ENCODE results near the gene STOX2.

The STOX2 gene

GRCh38 chr4:183985786-183986185 is 80.7 kb downstream of the STOX2 start:
- Histone ChIP-seq H3K27me3 (ENCODE audit: control insufficient read depth, insufficient read depth, low read length) (peaks cover 2% of the 10 kb centered on the region; the same call in 1 of the 2 replicates), H3K9me3 (ENCODE audit: control insufficient read depth, insufficient read depth, low read length) (no peaks in the 10 kb centered on the region), H3K4me1 (ENCODE audit: control insufficient read depth, insufficient read depth, low read length) (peaks cover 10% of the 10 kb centered on the region), H3K4me3 (ENCODE audit: low read length) (no peak overlapping the region), H3K36me3 (ENCODE audit: control insufficient read depth, insufficient read depth, low read length) (no peaks in the 10 kb centered on the region), H3K27ac (ENCODE audit: low read length) (no peak overlapping the region)
- no CpG with 5 or more reads among the region's 7 CpGs for WGBS (ENCODE audit: insufficient coverage, insufficient read length)
- DNase-seq (ENCODE audit: low read depth, low spot score): no peak

GRCh38 chr4:183986291-183986970 is 81.3 kb downstream of the STOX2 start:
- Histone ChIP-seq H3K27me3 (ENCODE audit: control insufficient read depth, insufficient read depth, low read length) (peaks cover 2% of the 10 kb centered on the region; the same call in 1 of the 2 replicates), H3K36me3 (ENCODE audit: control insufficient read depth, insufficient read depth, low read length) (no peaks in the 10 kb centered on the region), H3K4me3 (ENCODE audit: low read length) (no peak overlapping the region), H3K4me1 (ENCODE audit: control insufficient read depth, insufficient read depth, low read length) (peaks cover 10% of the 10 kb centered on the region), H3K27ac (ENCODE audit: low read length) (no peak overlapping the region), H3K9me3 (ENCODE audit: control insufficient read depth, insufficient read depth, low read length) (no peaks in the 10 kb centered on the region)
- DNase-seq (ENCODE audit: low read depth, low spot score): no peak
- WGBS (ENCODE audit: insufficient coverage, insufficient read length): no CpG with 5 or more reads among the region's 18 CpGs

- no peak for DNase-seq (ENCODE audit: low read depth, low spot score)
- H3K27ac ChIP-seq (ENCODE audit: low read length): no peak overlapping the region
- no peaks in the 10 kb centered on the region for H3K36me3 ChIP-seq (ENCODE audit: control insufficient read depth, insufficient read depth, low read length)
- peak overlapping the region; percentile 16; the same call in 1 of the 2 replicates for H3K4me3 ChIP-seq (ENCODE audit: low read length)
- no CpG with 5 or more reads among the region's 43 CpGs for WGBS (ENCODE audit: insufficient coverage, insufficient read length)
- H3K4me1 ChIP-seq (ENCODE audit: control insufficient read depth, insufficient read depth, low read length): peaks cover 10% of the 10 kb centered on the region
- H3K9me3 ChIP-seq (ENCODE audit: control insufficient read depth, insufficient read depth, low read length): no peaks in the 10 kb centered on the region
- peaks cover 2% of the 10 kb centered on the region; the same call in 1 of the 2 replicates for H3K27me3 ChIP-seq (ENCODE audit: control insufficient read depth, insufficient read depth, low read length)
These were observed 82.2 kb downstream of the STOX2 start for GRCh38 chr4:183986971-183987946.

GRCh38 chr4:183987987-183988392 is 82.9 kb downstream of the STOX2 start:
- no peaks in the 10 kb centered on the region for H3K9me3 ChIP-seq (ENCODE audit: control insufficient read depth, insufficient read depth, low read length)
- DNase-seq (ENCODE audit: low read depth, low spot score): peak; percentile 22
- no peak overlapping the region; the same call in 1 of the 2 replicates for H3K4me3 ChIP-seq (ENCODE audit: low read length)
- no peak overlapping the region for H3K27ac ChIP-seq (ENCODE audit: low read length)
- no CpG with 5 or more reads among the region's 10 CpGs for WGBS (ENCODE audit: insufficient coverage, insufficient read length)
- H3K4me1 ChIP-seq (ENCODE audit: control insufficient read depth, insufficient read depth, low read length): peaks cover 10% of the 10 kb centered on the region
- no peaks in the 10 kb centered on the region for H3K36me3 ChIP-seq (ENCODE audit: control insufficient read depth, insufficient read depth, low read length)
- H3K27me3 ChIP-seq (ENCODE audit: control insufficient read depth, insufficient read depth, low read length): peaks cover 2% of the 10 kb centered on the region; the same call in 1 of the 2 replicates

GRCh38 chr4:183988874-183989273 is 83.8 kb downstream of the STOX2 start:
- no peak overlapping the region for H3K4me3 ChIP-seq (ENCODE audit: low read length)
- H3K9me3 ChIP-seq (ENCODE audit: control insufficient read depth, insufficient read depth, low read length): no peaks in the 10 kb centered on the region
- peaks cover 10% of the 10 kb centered on the region for H3K4me1 ChIP-seq (ENCODE audit: control insufficient read depth, insufficient read depth, low read length)
- WGBS (ENCODE audit: insufficient coverage, insufficient read length): no CpG with 5 or more reads among the region's 9 CpGs
- no peak overlapping the region for H3K27ac ChIP-seq (ENCODE audit: low read length)
- no peak for DNase-seq (ENCODE audit: low read depth, low spot score)
- H3K36me3 ChIP-seq (ENCODE audit: control insufficient read depth, insufficient read depth, low read length): no peaks in the 10 kb centered on the region
- peaks cover 2% of the 10 kb centered on the region; the same call in 1 of the 2 replicates for H3K27me3 ChIP-seq (ENCODE audit: control insufficient read depth, insufficient read depth, low read length)

DNA sequence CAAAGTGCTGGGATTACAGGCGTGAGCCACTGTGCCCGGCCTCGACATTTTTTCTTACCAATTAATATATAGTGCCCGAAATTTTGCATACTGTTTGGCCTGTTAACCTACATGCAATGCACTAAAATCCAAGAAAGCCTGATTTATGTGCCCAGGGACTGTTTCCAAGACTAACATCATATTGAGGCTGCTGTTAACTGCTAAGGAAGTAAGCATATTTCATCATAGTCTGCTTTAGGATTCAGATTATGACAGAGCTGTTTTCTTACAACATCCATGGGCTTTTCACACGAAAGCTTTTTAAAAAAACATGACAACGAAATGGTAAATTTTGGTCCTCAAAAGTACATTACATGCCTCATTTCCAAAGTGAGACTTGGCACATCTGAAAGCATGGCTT is 84.4 kb downstream of the STOX2 start:
- H3K9me3 ChIP-seq (ENCODE audit: control insufficient read depth, insufficient read depth, low read length): no peaks in the 10 kb centered on the region
- no CpG with 5 or more reads among the region's 6 CpGs for WGBS (ENCODE audit: insufficient coverage, insufficient read length)
- H3K4me3 ChIP-seq (ENCODE audit: low read length): no peak overlapping the region
- peaks cover 10% of the 10 kb centered on the region for H3K4me1 ChIP-seq (ENCODE audit: control insufficient read depth, insufficient read depth, low read length)
- no peaks in the 10 kb centered on the region for H3K36me3 ChIP-seq (ENCODE audit: control insufficient read depth, insufficient read depth, low read length)
- no peak for DNase-seq (ENCODE audit: low read depth, low spot score)
- H3K27me3 ChIP-seq (ENCODE audit: control insufficient read depth, insufficient read depth, low read length): peaks cover 2% of the 10 kb centered on the region; the same call in 1 of the 2 replicates
- no peak overlapping the region for H3K27ac ChIP-seq (ENCODE audit: low read length)

DNA sequence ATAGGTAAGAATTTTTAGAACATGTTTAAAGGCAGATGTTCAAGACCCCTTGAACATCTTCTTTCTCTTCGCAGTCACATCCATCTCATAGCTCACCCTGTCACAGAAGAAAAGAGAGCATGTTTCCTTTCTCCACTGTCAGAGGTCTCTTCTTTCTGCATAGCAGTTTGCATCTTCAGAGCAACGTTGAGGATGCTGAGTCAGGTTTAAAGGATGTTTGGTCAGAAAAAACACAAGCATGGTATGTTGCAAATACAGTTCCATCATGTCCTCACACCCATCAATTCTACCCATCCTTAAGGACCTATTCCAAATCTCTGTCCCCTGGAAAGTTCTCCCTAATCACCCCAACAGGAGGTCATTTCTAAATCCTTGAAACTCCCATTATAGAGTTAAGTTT is 84.8 kb downstream of the STOX2 start:
- Histone ChIP-seq H3K27ac (ENCODE audit: low read length) (no peak overlapping the region), H3K4me1 (ENCODE audit: control insufficient read depth, insufficient read depth, low read length) (peaks cover 10% of the 10 kb centered on the region), H3K4me3 (ENCODE audit: low read length) (no peak overlapping the region), H3K36me3 (ENCODE audit: control insufficient read depth, insufficient read depth, low read length) (no peaks in the 10 kb centered on the region), H3K27me3 (ENCODE audit: control insufficient read depth, insufficient read depth, low read length) (peaks cover 2% of the 10 kb centered on the region; the same call in 1 of the 2 replicates), H3K9me3 (ENCODE audit: control insufficient read depth, insufficient read depth, low read length) (no peaks in the 10 kb centered on the region)
- WGBS (ENCODE audit: insufficient coverage, insufficient read length): no CpG with 5 or more reads among the region's 2 CpGs
- no peak for DNase-seq (ENCODE audit: low read depth, low spot score)

GRCh38 chr4:183993676-183994075 is 88.6 kb downstream of the STOX2 start:
- H3K4me1 ChIP-seq (ENCODE audit: control insufficient read depth, insufficient read depth, low read length): peaks cover 6% of the 10 kb centered on the region
- no CpG with 5 or more reads among the region's 6 CpGs for WGBS (ENCODE audit: insufficient coverage, insufficient read length)
- DNase-seq (ENCODE audit: low read depth, low spot score): no peak
- H3K36me3 ChIP-seq (ENCODE audit: control insufficient read depth, insufficient read depth, low read length): no peaks in the 10 kb centered on the region
- H3K27ac ChIP-seq (ENCODE audit: low read length): no peak overlapping the region
- H3K9me3 ChIP-seq (ENCODE audit: control insufficient read depth, insufficient read depth, low read length): no peaks in the 10 kb centered on the region
- no peak overlapping the region for H3K4me3 ChIP-seq (ENCODE audit: low read length)
- H3K27me3 ChIP-seq (ENCODE audit: control insufficient read depth, insufficient read depth, low read length): no peaks in the 10 kb centered on the region

- no peak for DNase-seq (ENCODE audit: low read depth, low spot score)
- Histone ChIP-seq H3K27me3 (ENCODE audit: control insufficient read depth, insufficient read depth, low read length) (no peaks in the 10 kb centered on the region), H3K36me3 (ENCODE audit: control insufficient read depth, insufficient read depth, low read length) (no peaks in the 10 kb centered on the region), H3K4me3 (ENCODE audit: low read length) (no peak overlapping the region), H3K4me1 (ENCODE audit: control insufficient read depth, insufficient read depth, low read length) (peaks cover 4% of the 10 kb centered on the region; the same call in 1 of the 2 replicates), H3K27ac (ENCODE audit: low read length) (no peak overlapping the region), H3K9me3 (ENCODE audit: control insufficient read depth, insufficient read depth, low read length) (no peaks in the 10 kb centered on the region)
- WGBS (ENCODE audit: insufficient coverage, insufficient read length): no CpG with 5 or more reads among the region's 11 CpGs
These were observed 90.5 kb downstream of the STOX2 start for GRCh38 chr4:183995570-183995969.

GRCh38 chr4:183996868-183997267 is 91.8 kb downstream of the STOX2 start:
- no peaks in the 10 kb centered on the region for H3K36me3 ChIP-seq (ENCODE audit: control insufficient read depth, insufficient read depth, low read length)
- no peak for DNase-seq (ENCODE audit: low read depth, low spot score)
- H3K4me1 ChIP-seq (ENCODE audit: control insufficient read depth, insufficient read depth, low read length): peaks cover 4% of the 10 kb centered on the region; the same call in 1 of the 2 replicates
- no peaks in the 10 kb centered on the region for H3K27me3 ChIP-seq (ENCODE audit: control insufficient read depth, insufficient read depth, low read length)
- no peaks in the 10 kb centered on the region for H3K9me3 ChIP-seq (ENCODE audit: control insufficient read depth, insufficient read depth, low read length)
- no peak overlapping the region for H3K4me3 ChIP-seq (ENCODE audit: low read length)
- no CpG with 5 or more reads among the region's 4 CpGs for WGBS (ENCODE audit: insufficient coverage, insufficient read length)
- no peak overlapping the region for H3K27ac ChIP-seq (ENCODE audit: low read length)

Measured in iPS DF 6.9 (cell line).